HL-60 (cell line): Measurements from ENCODE around the gene ZNF575.

ENCODE experiments used
- DNase-seq, 2 experiments: peaks; one replicate each; pipeline ENCODE4 v3.0.0-alpha.2; 2010 to 2020; ENCODE audit warnings: low read depth in 1 of 2, low spot score in 1 of 2
- H3K27ac ChIP-seq: fragments of 250-450 bp; sonication (Bioruptor Pico); replicated peaks from 2 replicates; pipeline ENCODE4 v1.5.1; 2020; ENCODE audit warnings: mild to moderate bottlenecking, moderate library complexity
- H3K27me3 ChIP-seq: fragments of 250-450 bp; sonication (Bioruptor Pico); 2 replicates; pipeline ENCODE4 v1.5.1; 2021; ENCODE audit warnings: mild to moderate bottlenecking, moderate library complexity; ENCODE audit not compliant: insufficient read depth, poor library complexity, severe bottlenecking
- H3K4me3 ChIP-seq: replicated peaks from 2 replicates; pipeline ENCODE4 v1.5.1; 2011; ENCODE audit warnings: mild to moderate bottlenecking, control low read depth, low read length; ENCODE audit not compliant: insufficient read depth
- CTCF ChIP-seq: IDR thresholded peaks from one replicate; pipeline ENCODE4 v1.5.1; 2011; ENCODE audit warnings: low read length, control low read depth, inconsistent platforms; ENCODE audit not compliant: insufficient read depth
- GABPA ChIP-seq: IDR thresholded peaks from 2 replicates; pipeline ENCODE4 v1.6.1; 2012; ENCODE audit warnings: low read depth
- POLR2AphosphoS5 ChIP-seq: IDR thresholded peaks from 2 replicates; pipeline ENCODE4 v1.6.1; 2012; ENCODE audit warnings: low read depth
- REST ChIP-seq: IDR thresholded peaks from 2 replicates; pipeline ENCODE4 v1.6.1; 2012; ENCODE audit warnings: low read depth; ENCODE audit not compliant: insufficient replicate concordance
- SPI1 ChIP-seq: IDR thresholded peaks from 2 replicates; pipeline ENCODE4 v1.6.1; 2012; ENCODE audit warnings: low read depth, mild to moderate bottlenecking, borderline replicate concordance

ZNF575 gene

GRCh38 chr19:43548706-43549105, 15.7 kb downstream of the ZNF575 start:
- no peaks in the 10 kb centered on the region for H3K27me3 ChIP-seq
- H3K4me3 ChIP-seq, result no peak overlapping the region
- H3K27ac ChIP-seq, result no peak overlapping the region
- TF ChIP-seq CTCF (no peak), GABPA (no peak), POLR2AphosphoS5 (no peak), SPI1 (no peak), REST (no peak)
- no peak for DNase-seq

- H3K27ac ChIP-seq, result no peak overlapping the region
- no peak for DNase-seq
- TF ChIP-seq SPI1, result no peak
- no peak for TF ChIP-seq REST
- no peak for TF ChIP-seq CTCF
- TF ChIP-seq POLR2AphosphoS5, result no peak
- TF ChIP-seq GABPA, result no peak
- no peak overlapping the region for H3K4me3 ChIP-seq
- no peaks in the 10 kb centered on the region for H3K27me3 ChIP-seq
Measured at GRCh38 chr19:43551399-43552197, 18.6 kb downstream of the ZNF575 start.

- TF ChIP-seq GABPA, result no peak
- no peak for TF ChIP-seq POLR2AphosphoS5
- TF ChIP-seq CTCF, result no peak
- no peak for TF ChIP-seq REST
- no peak for TF ChIP-seq SPI1
- Histone ChIP-seq H3K4me3 (no peak overlapping the region), H3K27me3 (no peaks in the 10 kb centered on the region), H3K27ac (no peak overlapping the region)
- DNase-seq, result no peak
Measured at GRCh38 chr19:43552198-43552450, 19.1 kb downstream of the ZNF575 start.
